ENCODE measurements around the gene ETV4. TPM values are rescaled to one million over a fixed set of nuclear protein-coding genes. Genes with fewer than 3 reads are reported as not detected.

ETV4 gene
- polyA plus RNA-seq, 2 of the 4 experiments (the other 2 are of a cell fraction) = 18.5 to 39.1 TPM

DNA sequence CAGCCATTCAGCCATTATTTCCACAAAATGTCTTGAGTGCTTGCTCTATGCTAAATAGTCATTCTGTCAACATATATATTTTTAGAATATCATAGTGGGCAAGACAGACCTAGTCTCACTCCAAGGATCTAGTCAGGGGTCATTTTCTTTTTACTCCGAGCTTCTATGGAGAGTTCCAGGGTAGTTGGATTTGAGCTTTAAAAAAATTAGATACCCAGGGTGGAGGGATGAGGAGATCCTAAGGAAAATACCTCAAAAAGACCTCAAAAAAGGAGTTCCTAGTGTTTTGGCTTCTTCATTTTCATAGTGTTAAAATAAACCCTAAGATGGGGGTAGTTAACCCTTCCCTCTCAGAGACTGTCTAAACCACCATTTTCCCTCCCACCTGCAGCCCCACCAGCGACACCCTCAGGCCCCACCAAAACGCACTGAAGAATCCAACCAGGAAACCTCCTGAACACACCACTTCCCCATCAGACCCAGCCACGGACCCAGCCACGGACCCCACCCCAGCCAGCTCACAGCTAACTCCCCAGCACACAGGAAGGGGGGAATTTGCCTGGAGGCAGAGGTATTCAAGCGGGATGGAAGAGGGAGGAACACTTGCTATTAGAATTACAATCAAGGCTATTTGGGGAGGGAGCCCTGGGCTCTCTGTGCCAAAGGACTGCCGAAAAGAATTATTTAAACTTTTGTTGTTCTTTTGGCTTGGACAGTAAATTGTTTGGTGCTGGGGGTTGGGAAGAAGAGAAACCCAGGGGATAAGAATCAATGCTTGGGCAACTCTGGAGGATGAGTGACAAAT, 2.2 kb downstream of the ETV4 start:
- POLR2A ChIA-PET = interaction anchor here (0.8 to 1.1 kb wide), 2 partner anchors 27 to 156 kb away, joined by 3 read pairs; no protein-coding TSS in a partner anchor
- Histone ChIP-seq H3K4me1 (peaks cover 31% of the 10 kb centered on the region), H3K27ac (peak overlapping the region; percentile 48 to 95), H3K4me2 (peak overlapping the region; percentile 90), H3K9me3 (no peaks in the 10 kb centered on the region), H3K4me3 (peak overlapping the region; percentile 60)
- 29% methylated on average over 7 of the region's 7 CpGs for WGBS (ENCODE audit: missing lambda C conversion rate)
- CTCF ChIA-PET = interaction anchor here (0.6 to 5.4 kb wide), 14 partner anchors 13 to 223 kb away, joined by 3 to 28 read pairs (median 6); partner anchors contain the start of genes DHX8 and SOST
- ATAC-seq = no peak
- DNase-seq (ENCODE audit: low read depth in 1 of 2, low spot score in 1 of 2) = no peak
- no peak for TF ChIP-seq HOXB5 (CRISPR knock-in tag; IDR thresholded peaks at IDR 0.05)
- TF ChIP-seq NPAS2 (CRISPR knock-in tag; IDR thresholded peaks at IDR 0.05; ENCODE audit: borderline replicate concordance) = no peak
- TF ChIP-seq BCL3 (IDR thresholded peaks at IDR 0.05) = 0 out of 3 replicates have a peak, but pooled peaks have one; percentile 11
- no peak for TF ChIP-seq NR3C1 (IDR thresholded peaks at IDR 0.05)
- no peak for TF ChIP-seq SMC3 (IDR thresholded peaks at IDR 0.05)
- TF ChIP-seq REST (IDR thresholded peaks at IDR 0.05) = no peak
- FAIRE-seq = peak; percentile 43

GRCh38 chr17:43543300-43543699, 2.8 kb downstream of the ETV4 start:
- ChIA-PET CTCF (interaction anchor here (0.7 to 5.4 kb wide), 13 partner anchors 9 to 223 kb away, joined by 3 to 28 read pairs (median 6); partner anchors contain the start of genes DHX8 and SOST), POLR2A (interaction anchor here (1.1 kb wide), 1 partner anchor 27 kb away, joined by 3 read pairs; no protein-coding TSS in a partner anchor)
- no peak overlapping the region for H3K4me3 ChIP-seq
- 47% methylated on average over 3 of the region's 4 CpGs for WGBS (ENCODE audit: missing lambda C conversion rate)
- H3K4me2 ChIP-seq = peak overlapping the region; percentile 90
- H3K4me1 ChIP-seq = peaks cover 31% of the 10 kb centered on the region
- FAIRE-seq (no peak), DNase-seq (ENCODE audit: low read depth in 1 of 2, low spot score in 1 of 2) (no peak), ATAC-seq (no peak)
- no peaks in the 10 kb centered on the region for H3K9me3 ChIP-seq
- H3K27ac ChIP-seq = peak overlapping the region in 1 of 2 experiments; percentile 95; a peak in 3 of 6 replicates
- no peak for TF ChIP-seq CBX8 (IDR thresholded peaks at IDR 0.05)

DNA sequence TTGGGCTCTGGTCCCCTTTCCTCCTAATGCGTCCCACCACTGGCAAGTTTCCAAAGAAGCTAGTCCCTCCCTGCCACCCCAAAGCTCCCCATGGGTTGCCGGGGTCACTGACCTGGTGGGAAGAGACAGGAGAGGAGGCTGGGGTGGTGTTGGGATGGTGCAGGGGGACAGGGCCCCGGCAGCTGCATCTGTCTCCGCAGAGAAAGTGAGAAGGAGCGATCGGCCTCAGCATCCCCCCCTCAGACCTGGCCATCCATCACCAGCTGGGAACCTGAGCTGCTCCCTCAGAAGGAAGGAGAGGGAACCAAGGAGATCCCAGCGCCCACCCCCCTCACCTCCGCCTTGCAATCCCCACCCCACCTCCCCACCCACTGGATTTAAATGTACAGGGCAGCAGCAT, 3.3 kb downstream of the ETV4 start:
- Histone ChIP-seq H3K4me3 (no peak overlapping the region), H3K4me2 (no peak overlapping the region), H3K4me1 (peaks cover 31% of the 10 kb centered on the region), H3K27ac (peak overlapping the region in 1 of 2 experiments; percentile 95; a peak in 3 of 6 replicates), H3K9me3 (no peaks in the 10 kb centered on the region)
- DNase-seq (ENCODE audit: low read depth in 1 of 2, low spot score in 1 of 2) (no peak), FAIRE-seq (no peak), ATAC-seq (no peak)
- WGBS (ENCODE audit: missing lambda C conversion rate) = 88% methylated on average over 7 of the region's 8 CpGs
- TF ChIP-seq ZC3H11A (IDR thresholded peaks at IDR 0.05) (no peak), MAZ (IDR thresholded peaks at IDR 0.05; ENCODE audit: borderline replicate concordance, low read depth, low read length) (no peak), HOXA7 (CRISPR knock-in tag; IDR thresholded peaks at IDR 0.05) (no peak), RFX5 (IDR thresholded peaks at IDR 0.05) (no peak), FOSL2 (IDR thresholded peaks at IDR 0.05) (no peak), FOSL2 (CRISPR knock-in tag; IDR thresholded peaks at IDR 0.05) (no peak), CBX2 (IDR thresholded peaks at IDR 0.05; ENCODE audit: borderline replicate concordance, low read depth) (no peak), ELK1 (IDR thresholded peaks at IDR 0.05; ENCODE audit: low read depth, low read length) (no peak), TP53 (CRISPR knock-in tag; IDR thresholded peaks at IDR 0.05) (no peak)
- TF ChIP-seq, protein P1, sequence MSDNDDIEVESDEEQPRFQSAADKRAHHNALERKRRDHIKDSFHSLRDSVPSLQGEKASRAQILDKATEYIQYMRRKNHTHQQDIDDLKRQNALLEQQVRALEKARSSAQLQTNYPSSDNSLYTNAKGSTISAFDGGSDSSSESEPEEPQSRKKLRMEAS (IDR thresholded peaks at IDR 0.05) = no peak
- POLR2A ChIA-PET = interaction anchor here (0.6 to 1.1 kb wide), 2 partner anchors 12 to 28 kb away, joined by 3 to 4 read pairs; no protein-coding TSS in a partner anchor
- CTCF ChIA-PET = interaction anchor here (0.7 to 5.4 kb wide), 12 partner anchors 9 to 224 kb away, joined by 3 to 28 read pairs (median 6); partner anchors contain the start of genes DHX8 and SOST
